ENCODE results near the gene SATL1.

DNA sequence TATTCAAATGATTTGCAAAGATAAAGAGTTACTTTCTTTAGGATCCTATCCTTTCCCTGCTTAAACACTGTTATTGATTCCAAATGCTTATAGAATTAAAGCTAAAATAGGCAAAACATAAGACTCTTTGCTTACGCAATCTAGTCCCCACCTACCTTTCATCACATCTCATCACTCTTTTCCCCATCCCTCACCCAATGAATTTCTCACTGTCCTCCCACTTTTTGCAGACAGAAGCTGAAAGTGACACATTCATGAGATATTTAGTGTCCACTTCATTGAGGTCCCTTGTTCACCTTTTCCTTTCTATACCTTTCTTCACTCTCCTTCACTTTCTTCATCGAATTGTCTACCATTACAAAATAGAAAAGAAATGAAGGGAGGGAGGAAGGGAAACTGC lies 424 bp downstream of the SATL1 start:
- TF ChIP-seq, protein P1, sequence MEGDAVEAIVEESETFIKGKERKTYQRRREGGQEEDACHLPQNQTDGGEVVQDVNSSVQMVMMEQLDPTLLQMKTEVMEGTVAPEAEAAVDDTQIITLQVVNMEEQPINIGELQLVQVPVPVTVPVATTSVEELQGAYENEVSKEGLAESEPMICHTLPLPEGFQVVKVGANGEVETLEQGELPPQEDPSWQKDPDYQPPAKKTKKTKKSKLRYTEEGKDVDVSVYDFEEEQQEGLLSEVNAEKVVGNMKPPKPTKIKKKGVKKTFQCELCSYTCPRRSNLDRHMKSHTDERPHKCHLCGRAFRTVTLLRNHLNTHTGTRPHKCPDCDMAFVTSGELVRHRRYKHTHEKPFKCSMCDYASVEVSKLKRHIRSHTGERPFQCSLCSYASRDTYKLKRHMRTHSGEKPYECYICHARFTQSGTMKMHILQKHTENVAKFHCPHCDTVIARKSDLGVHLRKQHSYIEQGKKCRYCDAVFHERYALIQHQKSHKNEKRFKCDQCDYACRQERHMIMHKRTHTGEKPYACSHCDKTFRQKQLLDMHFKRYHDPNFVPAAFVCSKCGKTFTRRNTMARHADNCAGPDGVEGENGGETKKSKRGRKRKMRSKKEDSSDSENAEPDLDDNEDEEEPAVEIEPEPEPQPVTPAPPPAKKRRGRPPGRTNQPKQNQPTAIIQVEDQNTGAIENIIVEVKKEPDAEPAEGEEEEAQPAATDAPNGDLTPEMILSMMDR (IDR thresholded peaks at IDR 0.05), result no peak
- no peak for TF ChIP-seq POLR2A (IDR thresholded peaks at IDR 0.05)
